ENCODE measurements around the gene STOM. TPM values are rescaled to one million over a fixed set of nuclear protein-coding genes. Genes with fewer than 3 reads are reported as not detected.
A peak's percentile ranks its signal among the peaks of the same experiment; 100 is the strongest.
"Not testable (repeated sequence)": the region's sequence is repeated elsewhere in the genome, so short reads cannot be mapped to it uniquely, and the experiment has no call there.

The STOM gene
- total and polyA plus RNA-seq, 5 donors: 146 to 246 (median 153) TPM

DNA sequence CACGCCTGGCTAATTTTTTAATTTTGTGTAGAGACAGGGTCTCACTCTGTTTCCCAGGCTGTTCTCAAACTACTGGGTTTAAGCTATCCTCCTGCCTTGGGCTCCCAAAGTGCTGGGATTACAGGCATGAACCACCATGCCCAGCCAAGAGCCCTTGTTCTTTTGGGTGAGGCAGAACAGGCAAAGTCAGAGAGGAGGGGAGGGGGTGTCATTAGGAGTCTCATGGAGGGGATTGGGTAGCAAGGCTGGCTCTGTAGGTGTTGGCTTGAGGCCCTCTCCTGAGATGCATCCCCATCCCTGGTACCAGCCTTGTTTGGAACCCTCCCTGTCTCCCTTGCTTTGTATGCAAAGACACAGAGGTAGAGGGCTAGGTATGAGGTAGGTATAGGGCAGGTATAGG lies 78.0 kb downstream of the STOM start:
- intact Hi-C loops (cut with DNase I): no loop called here
- H3K4me3 ChIP-seq (ENCODE audit: low read length): no peak overlapping the region
- H3K9me3 ChIP-seq (ENCODE audit: control insufficient read depth, low read length): no peaks in the 10 kb centered on the region
- H3K4me1 ChIP-seq (ENCODE audit: control insufficient read depth, insufficient read depth, low read length): peaks cover 53% of the 10 kb centered on the region
- H3K27ac ChIP-seq (ENCODE audit: low read length): peak overlapping the region; percentile 5
- 95% methylated on average over 1 of the region's 1 CpG for WGBS
- H3K27me3 ChIP-seq (ENCODE audit: control insufficient read depth, insufficient read depth): no peaks in the 10 kb centered on the region
- DNase-seq (no peak), ATAC-seq (no peak)

DNA sequence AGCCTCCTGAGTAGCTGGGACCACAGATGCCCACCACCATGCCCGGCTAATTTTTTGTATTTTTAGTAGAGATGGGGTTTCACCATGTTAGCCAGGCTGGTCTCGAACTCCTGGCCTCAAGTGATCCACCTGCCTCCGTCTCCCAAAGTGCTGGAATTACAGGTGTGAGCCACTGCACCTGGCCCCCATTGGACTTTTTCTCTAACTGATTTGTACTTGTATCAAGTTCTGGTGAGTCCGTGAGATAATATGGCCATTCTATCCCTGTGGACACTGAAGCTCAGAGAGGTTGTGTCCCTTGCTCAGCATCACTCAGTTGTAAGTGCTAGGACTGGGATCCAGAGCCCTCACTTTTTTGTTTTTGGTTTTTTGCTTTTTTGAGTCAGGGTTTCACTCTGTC lies 78.5 kb downstream of the STOM start:
- 97% methylated on average over 4 of the region's 4 CpGs for WGBS
- H3K4me1 ChIP-seq (ENCODE audit: control insufficient read depth, insufficient read depth, low read length): peaks cover 50% of the 10 kb centered on the region
- H3K9me3 ChIP-seq (ENCODE audit: control insufficient read depth, low read length); H3K4me3 ChIP-seq (ENCODE audit: low read length); DNase-seq; H3K27me3 ChIP-seq (ENCODE audit: control insufficient read depth, insufficient read depth); ATAC-seq; intact Hi-C loops (cut with DNase I); H3K27ac ChIP-seq (ENCODE audit: low read length): not testable (repeated sequence)

DNA sequence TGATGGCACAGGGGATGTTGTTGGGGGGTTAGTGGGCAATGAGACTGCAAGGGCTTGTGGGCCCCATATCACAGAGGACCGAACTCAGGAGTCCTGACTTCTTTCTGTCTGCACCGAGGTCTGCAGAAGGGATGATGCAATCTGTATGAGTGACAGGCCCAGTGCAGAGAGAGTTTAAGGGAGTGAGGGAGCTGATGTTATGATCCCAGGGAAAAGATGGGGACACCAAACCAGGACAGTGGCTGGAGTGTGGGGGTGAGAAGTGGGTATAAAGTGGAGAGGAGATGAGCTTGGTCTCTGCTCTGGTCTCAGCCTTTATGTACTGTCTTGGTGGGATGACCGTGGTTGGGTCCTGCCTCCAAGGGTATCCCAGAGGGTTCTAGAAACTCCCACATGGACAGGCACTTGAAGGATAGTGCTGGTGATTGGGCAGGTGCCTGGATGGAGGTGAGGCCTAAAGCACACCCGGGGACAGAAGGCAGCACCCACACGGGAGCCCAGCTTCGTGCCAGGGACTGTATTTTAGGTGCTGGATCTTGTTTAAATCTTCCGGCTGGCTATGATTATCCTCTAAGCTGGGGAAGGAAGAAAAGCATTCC lies 80.2 kb downstream of the STOM start:
- intact Hi-C loops (cut with DNase I): no loop called here
- peak overlapping the region; percentile 97 for H3K27ac ChIP-seq (ENCODE audit: low read length)
- ATAC-seq: no peak
- no peaks in the 10 kb centered on the region for H3K9me3 ChIP-seq (ENCODE audit: control insufficient read depth, low read length)
- H3K4me3 ChIP-seq (ENCODE audit: low read length): no peak overlapping the region
- no peaks in the 10 kb centered on the region for H3K27me3 ChIP-seq (ENCODE audit: control insufficient read depth, insufficient read depth)
- H3K4me1 ChIP-seq (ENCODE audit: control insufficient read depth, insufficient read depth, low read length): peaks cover 52% of the 10 kb centered on the region
- DNase-seq: no peak
- WGBS: 55% methylated on average over 7 of the region's 7 CpGs

DNA sequence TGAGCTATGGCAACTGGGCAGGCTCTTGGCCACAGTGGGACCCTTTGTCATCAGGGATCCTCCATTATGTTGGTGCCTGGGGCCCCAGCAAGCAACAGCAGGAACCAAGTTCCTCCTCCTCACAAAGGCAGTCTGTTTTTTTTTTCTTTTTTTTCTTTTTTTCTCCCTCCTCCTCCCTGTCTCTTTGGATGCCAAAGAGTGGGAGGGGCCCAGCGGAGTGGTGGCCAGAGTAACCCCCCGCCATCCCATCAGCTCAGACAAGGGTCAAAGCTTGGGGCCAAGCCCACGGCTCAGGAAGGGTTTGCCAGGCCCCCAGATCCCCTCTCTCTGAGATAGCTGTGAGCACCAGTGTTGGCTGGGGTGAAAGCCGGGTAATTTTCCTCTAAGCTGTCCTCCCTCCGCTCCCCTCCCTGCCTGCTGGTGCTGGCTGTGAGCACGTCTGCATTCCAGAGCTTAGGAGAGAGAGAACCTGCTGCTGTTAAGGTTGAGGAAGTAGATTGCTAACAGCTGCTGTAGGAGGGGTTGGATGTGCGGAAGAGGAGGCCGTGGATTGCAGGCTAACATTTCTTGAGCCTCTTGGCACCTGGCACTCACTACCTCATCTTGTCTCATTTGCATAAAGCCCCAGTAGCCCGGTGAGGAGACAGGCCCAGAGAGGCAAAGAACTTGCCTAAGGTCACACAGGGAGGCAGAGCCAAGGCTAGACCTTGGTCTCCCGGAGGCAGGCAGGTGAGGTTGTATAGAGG lies 80.9 kb downstream of the STOM start:
- ATAC-seq: peak; percentile 42 to 59

More for the DNA sequence above, 80.9 kb downstream of the STOM start:
- no peaks in the 10 kb centered on the region for H3K27me3 ChIP-seq (ENCODE audit: control insufficient read depth, insufficient read depth)
- 13% methylated on average over 10 of the region's 10 CpGs for WGBS
- intact Hi-C loops (cut with DNase I): no loop called here
- peaks cover 52% of the 10 kb centered on the region for H3K4me1 ChIP-seq (ENCODE audit: control insufficient read depth, insufficient read depth, low read length)
- peak overlapping the region; percentile 97 for H3K27ac ChIP-seq (ENCODE audit: low read length)
- H3K9me3 ChIP-seq (ENCODE audit: control insufficient read depth, low read length): no peaks in the 10 kb centered on the region
- no peak overlapping the region for H3K4me3 ChIP-seq (ENCODE audit: low read length)
- peak; percentile 87 to 95 (median 91) for DNase-seq

Other genes starting within 250 kb of the STOM start
- 10 to 100 TPM; 45.3 to 57.3 (median 48.2) TPM for gene RAB14, start 168.4 kb downstream of the STOM start, total RNA-seq
- 22.9 TPM for gene RAB14, start 168.4 kb downstream of the STOM start, polyA plus RNA-seq
- 1,000 to 10,000 TPM in 3 of 4 donors, 100 to 1,000 TPM in 1; 949 to 1,838 (median 1,489) TPM for gene GSN, start 102.1 kb downstream of the STOM start, total RNA-seq
- gene GSN, start 102.1 kb downstream of the STOM start, polyA plus RNA-seq: 1,813 TPM
- 10 to 100 TPM; 12.3 to 30.1 (median 22.3) TPM for gene GGTA1, start 129.6 kb upstream of the STOM start, total RNA-seq
- 42.5 TPM for gene GGTA1, start 129.6 kb upstream of the STOM start, polyA plus RNA-seq